HTR-8/SVneo (cell line): ENCODE data around the gene RNF212.

ENCODE experiments used
- DNase-seq: peaks from one replicate; pipeline ENCODE4 v3.0.0; 2011; ENCODE audit warnings: low spot score, mixed read lengths; ENCODE audit not compliant: insufficient read length
- FAIRE-seq: peaks from 2 replicates; lab custom pipeline; 2011; peaks lifted over from hg19 to GRCh38; lab: Jason Lieb, UNC

RNF212 gene

DNA sequence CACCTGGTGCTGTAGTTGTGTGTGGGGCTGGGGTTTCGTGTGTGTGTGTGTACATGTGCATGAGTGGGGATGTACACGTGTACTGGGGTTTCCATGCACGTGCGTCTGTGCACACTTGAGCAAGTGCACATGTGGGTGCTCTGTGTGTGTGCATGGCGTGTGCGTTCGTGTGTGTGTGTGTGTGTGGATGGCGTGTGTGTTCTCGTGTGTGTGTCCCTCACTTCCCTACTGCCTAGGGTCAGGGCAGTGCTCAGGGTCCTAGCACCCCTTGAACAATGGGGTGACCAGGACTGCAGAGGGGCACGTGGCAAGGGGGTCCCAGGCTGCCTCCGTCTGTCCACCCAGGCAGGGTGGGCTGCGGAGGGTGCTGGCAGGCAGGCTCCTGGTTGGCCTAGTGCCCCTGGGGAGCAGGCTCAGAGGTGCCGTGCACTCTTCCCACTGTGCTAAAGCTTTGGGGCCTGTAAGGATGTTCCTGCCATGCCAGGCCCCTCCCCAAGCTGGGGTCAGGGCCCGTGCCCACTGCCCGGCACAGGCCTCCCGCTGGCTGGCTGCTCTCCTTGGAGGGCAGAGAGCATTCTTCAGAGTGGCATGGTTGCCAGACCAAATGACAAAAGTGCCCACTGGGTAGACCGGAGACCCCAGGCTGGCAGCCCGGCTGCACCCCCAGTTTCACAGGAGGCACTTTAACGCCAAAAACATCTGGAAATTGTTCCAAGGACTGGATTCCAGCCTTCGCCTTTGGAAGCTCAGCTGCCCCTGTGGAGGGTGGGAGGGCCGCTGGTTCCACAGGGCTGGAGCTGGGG lies 72.8 kb downstream of the RNF212 start:
- no peak for DNase-seq
- peak; percentile 72 for FAIRE-seq

DNA sequence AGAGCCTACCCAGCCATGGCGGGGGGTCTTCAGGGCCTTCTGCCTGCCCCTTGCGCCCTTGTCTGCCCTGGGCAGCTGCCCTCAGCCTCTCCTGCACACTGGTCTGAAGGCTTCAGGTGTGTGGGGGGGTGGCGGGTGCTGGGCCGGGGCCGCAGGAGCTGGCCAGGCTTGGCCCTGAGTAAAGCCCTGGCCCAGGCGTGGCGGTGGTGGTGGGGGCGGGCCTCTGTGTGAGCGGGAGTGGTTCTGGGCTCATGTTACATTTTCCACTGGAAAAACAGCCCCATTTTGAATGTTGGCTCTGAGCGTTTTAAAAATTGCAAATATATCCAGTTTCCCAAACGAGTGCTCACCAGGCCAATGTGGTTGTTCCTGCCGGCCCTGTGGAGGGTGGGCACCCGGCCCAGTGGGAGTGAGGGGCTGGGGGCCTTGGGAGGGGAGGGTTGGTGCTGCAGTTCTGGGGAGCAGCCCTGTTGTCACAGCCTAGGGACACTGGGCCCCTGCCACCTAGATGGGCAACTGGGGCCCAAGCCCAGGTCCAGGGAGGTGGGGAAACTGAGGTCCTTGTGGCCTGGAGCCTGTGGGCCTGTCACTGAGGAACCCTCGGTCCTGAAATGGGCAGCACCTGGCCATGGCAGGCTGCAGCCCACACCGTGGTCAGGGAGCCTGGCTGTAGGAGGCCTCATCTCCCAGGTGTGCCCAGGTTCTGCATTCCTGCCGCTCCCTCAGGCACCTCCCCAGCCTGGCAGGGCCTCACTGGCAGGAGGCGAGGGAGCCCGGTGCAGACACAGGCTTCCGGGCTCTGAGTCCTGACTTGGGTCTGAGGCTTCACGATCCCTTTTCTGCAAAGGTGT lies 73.6 kb downstream of the RNF212 start:
- FAIRE-seq (no peak), DNase-seq (no peak)

DNA sequence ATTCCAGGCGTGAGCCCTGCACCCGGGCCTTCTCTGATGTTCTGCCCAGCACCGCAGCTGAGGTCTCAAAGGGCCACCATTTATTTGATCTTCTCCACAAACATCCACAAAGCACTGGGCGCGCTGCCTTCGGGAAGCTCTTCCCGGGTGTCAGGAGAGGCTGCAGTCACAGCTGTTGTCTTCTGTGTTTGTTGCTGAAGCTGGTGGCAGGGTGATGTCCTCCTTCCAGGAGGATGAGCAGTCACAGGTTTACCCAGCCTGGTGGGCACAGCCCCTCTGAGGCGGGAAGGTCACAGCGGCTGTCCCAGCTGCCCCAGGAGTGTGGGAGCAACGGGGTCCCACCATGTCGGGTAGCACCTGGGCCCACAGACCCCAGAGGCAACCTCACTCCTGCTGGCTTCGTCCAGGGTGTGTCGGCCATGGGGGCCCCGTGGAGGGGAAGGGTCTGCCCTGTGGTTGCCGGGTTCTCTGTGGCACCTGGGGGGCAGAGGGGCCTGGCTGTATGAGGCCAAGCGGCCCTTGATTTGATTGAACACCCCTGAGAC lies 74.3 kb downstream of the RNF212 start:
- FAIRE-seq (no peak), DNase-seq (no peak)

DNA sequence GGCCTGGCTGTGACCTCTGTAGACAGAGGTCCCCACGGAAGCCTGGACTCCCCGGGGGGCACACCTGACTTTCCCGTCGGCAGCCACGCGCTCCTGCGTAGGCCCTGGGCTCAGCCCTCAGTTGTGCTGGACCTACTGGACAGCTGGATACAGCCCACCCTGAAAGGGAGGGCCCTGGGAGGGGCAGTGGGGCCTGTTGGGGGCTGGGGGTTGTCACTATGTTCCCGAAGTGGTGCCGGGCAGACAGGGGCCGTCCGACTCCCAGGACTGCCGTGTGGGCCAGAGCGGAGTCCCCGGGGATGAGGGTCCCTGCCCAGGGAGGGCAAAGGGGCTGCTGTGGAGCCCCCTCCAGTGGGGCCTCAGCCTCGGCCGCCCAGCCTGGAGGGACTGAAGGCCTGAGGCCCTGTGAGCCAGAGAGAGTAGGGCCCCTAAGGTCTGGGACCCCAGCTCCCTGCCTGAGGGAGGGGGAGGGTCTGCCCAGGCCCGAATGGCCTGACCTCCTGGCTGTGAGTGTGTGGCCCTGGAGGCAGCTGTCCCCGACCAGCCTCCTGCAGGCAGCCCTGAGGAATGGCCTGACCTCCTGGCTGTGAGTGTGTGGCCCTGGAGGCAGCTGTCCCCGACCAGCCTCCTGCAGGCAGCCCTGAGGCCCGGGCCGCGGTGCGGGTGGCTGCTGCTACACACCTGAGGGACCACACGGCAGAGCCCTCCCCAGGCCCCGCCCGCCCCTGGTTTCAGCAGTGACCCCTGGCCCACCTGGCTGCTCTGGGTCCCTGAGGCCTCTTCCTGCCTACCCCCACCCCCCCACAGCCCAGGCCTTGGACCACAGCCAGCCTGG lies 76.2 kb downstream of the RNF212 start:
- FAIRE-seq (no peak), DNase-seq (no peak)

DNA sequence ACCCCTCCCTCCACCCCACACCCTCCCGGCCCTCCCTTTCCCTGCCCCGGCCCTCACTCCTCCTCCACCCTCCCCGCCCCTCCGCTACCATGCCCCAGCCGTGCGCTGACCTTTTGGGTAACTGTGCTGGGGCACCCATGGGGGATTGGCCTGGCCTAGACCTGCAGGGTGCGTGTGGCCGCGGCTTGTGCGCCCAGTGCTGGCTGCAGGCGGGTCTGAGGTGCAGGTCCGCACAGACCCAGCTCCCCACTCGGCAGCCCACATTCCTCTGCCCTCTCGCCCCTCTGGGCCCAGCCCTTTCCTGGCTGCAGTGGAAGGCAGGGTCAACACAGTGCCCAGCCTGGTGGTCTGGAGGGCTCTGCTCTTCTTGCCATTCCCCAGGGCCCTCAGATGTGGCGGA lies 77.3 kb downstream of the RNF212 start:
- FAIRE-seq (no peak), DNase-seq (no peak)

DNA sequence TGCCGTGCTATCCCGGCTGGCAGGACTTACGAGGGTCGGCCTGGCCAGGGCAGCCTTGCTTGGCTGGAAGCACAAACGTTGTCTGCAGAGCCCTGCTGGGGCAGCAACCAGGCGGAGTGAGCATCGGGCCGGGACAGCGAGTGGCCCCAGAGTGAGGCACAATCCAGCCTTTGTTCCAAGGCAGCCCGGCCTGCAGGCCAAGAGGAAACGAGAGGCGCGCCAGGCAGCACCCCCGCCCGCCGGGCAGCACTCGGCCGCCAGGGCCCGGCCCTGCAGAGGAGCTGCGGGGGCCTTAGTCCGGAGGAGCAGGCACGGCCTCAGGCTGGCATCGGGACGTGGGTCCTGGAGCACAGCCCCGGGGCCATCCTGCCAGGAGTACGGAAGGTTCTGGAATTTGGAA lies 77.9 kb downstream of the RNF212 start:
- FAIRE-seq = no peak
- DNase-seq = no peak

DNA sequence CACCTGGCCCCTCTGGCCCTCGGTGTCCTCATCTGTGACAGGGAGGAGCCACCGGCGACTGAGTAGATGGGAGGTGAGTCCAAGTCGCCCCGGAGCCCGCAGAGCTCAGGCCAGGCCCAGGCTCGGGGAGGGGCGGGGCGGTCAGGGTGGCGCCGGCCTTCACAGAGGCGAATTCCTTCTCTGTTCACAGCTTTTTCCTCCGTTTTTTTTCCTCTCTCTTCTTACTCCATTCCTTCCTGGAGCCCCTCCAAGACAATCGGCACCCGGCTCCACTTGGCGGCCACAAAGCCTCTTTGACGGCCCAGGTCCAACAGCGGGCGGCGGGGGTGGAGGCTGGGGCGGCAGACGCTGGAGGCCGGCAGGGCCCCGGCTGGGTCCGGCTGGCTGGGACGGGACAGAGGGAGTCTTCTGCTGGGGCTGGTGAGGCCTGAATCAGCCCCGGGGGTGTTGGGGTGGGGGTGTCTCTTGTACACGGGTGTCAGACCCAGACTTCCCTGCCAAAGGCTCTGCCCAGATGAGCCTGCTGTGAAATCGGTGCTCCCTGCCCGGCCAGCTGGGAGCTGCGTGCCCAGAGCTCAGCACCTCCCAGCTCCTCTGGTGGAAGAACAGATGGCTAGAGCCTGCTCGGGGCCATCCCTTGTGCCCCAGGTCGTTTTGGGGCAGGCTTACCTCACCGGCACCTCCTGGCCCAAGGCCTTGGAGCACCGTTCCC lies 79.4 kb downstream of the RNF212 start:
- FAIRE-seq (no peak), DNase-seq (no peak)

DNA sequence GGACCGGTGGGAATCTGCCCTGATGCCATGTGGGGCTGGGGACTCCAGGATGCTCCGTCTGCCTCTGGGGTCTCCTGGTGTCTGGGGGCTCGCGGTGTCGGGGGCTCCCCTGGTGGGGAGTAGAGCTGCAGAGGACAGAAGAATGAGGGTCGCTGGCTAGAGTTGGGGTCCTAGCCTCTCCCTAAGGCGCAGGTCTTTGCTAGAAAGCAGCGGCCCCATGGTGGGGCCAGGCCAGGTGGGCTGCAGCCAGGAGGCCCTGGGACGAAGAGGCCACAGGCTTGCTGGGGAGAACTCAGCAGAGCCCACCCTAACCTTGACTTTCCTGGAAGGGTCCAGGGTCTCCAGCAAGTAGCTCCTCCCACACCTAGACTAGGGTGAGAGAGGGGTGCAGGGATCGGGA lies 80.5 kb downstream of the RNF212 start:
- FAIRE-seq (no peak), DNase-seq (no peak)

DNA sequence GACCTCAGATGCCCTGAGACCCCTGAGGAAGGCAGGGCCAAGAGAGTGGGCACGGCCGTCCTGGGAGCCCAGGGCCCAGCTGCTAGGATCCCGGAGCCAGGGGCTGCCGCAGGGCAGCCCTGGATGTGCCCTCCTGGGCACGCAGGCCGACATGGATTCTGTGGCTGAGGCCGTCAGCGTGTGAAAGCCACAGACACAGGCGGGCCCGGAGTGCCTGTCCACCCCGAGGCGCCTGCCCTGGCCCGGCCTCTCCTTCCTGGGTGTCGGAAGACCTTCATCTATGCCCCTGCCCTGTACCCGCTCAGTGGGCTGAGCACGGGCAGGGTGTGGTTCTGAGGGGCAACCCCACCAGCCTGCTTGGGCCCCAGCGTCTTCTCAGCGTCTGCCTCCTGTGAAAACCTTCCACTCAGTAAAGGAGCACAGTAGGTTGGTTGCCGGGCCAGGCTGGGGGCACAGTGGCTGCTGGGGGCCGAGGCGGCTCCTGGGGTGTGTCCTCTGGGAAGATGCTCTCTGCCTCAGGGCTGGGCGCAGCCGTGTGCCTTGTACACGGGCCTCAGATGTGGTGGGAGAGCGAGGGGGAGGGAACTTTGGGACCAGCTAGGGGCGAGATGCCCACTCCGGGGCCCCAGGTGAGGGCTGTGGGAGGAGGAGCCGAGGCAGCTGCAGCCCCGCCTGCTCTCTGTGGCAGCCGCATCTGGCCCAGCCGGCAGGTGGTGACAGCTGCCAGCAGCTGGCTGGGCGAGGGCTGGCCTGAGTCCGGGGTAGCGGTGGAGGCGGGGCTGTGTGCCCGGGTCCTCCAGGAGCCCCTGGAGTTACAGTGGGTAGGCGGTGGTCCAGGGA lies 81.2 kb downstream of the RNF212 start:
- no peak for DNase-seq
- no peak for FAIRE-seq

DNA sequence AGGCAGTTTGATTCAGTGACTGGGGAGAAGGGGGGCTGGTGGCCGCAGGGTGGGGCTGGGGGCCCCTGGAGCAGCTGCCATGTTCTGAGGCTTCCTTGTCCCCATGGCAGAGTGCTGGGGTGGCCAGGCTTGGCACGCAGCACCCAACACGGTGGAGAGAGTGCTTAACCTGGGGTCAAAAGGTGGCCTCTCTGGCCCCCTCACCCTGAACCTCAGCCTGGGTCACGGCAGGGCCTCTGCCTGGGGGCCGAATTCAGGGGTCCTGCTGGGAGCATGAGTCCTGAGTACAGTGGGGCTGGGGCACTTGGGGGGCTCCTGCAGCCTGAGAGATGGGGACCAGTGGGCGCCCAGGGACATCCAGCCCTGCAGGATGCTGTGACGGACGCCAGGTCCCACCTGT lies 82.0 kb downstream of the RNF212 start:
- DNase-seq (no peak), FAIRE-seq (no peak)

DNA sequence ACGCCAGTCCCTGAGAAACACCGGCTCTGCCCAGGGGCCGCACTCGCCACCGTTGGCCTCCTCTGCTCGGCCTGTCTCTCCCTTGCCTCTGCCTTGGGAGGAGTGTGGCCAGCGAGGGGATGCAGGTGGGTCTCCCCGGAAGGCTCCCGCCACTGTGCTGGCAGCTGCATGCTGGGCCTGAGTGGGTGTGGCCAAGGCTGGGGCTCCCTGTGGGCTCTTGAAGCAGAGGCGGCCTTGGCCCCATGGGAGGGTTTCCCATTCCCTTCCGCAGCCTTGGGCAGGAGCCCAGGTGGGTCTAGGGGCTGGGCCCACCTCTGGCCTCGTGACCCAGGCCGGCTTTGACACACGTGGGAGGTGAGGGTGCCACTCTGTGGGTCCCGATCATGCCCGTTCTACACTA lies 82.8 kb downstream of the RNF212 start:
- FAIRE-seq (no peak), DNase-seq (no peak)

DNA sequence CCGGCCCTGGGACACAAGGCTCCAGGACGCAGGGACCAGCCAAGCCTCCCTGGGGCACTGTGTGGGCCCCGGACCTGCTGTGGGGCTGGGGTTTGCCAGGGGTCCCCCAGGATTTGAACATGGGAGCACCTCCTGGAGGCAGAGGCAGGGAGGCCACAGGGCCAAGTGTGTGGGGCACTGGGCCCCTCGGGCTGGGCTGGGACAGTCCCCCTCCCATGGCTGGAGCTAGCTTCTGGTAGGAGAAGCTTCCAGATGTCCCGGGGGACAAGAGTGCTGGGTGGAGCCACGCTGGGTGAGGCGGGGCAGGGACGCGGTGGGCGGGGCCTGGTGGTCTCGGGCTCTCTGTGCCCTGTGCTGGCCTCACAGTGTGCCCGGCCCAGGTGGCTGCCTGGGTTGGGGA lies 83.3 kb downstream of the RNF212 start:
- DNase-seq (no peak), FAIRE-seq (no peak)

DNA sequence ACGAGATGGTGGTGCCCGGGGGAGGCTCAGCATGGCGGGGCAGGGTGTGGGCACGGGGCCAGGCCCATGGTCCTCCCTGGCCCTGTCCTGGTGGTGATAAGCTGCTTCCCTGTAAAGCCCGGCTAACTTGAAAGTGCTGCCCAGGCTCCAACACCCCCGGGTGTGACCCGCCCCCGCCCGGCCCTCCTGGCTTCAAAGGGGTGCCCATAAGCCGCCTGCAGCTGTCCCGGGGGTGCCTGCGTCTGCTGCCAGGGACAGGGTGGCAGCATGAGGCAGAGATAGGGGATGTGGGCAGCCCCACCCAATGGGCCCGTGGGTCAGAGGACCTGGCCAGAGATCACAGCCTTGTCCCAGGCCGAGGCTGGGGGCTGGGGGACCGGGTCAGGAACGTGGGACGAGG lies 83.8 kb downstream of the RNF212 start:
- no peak for DNase-seq
- no peak for FAIRE-seq

DNA sequence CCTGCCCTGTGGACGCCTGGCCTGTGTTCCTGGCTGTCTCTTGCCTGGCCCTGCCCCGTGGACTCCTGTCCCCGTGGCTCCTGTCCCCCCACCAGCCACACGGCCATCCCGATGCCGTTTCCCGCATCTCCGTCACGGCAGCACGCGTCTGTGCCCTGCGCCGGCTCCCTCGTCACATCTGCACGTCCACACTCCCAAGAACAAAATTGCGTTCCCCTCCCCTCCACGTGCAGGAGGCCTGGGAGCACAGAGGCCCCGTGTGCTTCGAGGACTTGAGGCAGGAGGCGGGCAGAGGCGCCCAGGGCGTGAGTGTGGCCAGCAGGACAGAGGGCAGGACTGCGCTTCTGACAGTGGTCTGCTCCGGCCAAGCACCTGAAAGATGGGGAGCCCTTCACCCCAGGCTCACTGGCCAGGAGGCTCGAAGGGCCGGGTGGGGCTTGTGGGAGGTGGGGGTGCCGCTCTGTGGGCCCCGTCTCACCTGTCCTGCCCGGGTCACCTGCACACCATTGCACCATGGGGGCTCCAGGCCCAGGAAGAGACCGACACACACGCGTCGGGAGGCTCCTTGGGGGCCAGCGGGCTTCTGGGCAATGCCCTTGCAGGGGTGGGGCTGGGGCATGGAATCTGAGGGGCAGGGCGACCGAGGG lies 84.7 kb downstream of the RNF212 start:
- no peak for FAIRE-seq

DNA sequence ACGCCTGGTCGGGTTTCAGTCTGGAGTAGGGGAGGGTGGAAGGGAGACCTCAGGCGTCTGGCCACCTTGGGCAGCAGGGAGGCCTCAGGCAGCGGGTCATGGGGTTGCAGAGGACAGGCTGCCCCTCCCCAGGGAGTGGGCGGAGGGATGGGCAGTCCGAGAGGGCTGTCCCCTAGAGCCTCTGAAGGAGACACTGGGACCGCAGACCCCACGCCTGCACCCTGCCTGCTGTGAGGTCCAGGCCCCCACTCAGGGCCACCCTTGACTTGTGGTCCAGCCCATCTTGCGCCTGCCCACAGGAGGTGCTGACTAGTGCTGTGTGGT lies 85.5 kb downstream of the RNF212 start:
- FAIRE-seq (no peak), DNase-seq (no peak)

More for the DNA sequence above, 84.7 kb downstream of the RNF212 start:
- no peak for DNase-seq

DNA sequence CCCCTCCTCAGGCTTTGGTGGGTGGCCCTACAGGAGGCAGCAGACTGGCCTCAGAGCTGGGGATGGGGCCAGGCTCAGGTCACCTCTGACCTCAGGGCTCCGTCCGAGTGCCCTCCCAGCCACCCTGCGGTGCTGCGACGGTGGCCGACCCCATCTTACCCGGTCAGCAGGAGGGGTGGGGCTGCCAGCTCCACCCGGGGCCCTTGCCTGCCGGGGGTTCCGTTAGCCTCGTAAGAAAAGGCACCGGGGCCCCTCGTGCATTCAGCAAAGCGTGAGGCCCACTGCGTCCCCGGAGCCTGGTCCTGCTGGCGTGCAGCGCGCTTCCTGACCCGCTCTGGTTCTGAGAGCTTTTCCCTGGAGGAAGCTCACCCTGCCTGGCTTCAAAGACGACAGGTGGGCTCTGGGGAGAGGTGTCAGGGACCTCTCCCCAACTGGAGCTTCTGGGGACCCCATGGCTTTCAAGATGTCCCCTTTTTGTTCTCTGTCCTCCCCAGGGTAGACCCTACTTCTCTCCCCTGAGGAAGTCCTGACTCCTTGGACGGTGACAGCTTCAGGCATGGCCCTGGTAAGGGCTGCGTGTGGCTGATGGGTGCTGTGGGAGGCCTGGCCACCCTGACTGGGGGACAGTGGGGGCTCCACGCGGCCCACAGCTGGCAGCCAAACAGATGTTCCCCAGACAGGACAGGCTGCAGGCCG lies 86.0 kb downstream of the RNF212 start:
- FAIRE-seq = no peak
- DNase-seq = no peak

DNA sequence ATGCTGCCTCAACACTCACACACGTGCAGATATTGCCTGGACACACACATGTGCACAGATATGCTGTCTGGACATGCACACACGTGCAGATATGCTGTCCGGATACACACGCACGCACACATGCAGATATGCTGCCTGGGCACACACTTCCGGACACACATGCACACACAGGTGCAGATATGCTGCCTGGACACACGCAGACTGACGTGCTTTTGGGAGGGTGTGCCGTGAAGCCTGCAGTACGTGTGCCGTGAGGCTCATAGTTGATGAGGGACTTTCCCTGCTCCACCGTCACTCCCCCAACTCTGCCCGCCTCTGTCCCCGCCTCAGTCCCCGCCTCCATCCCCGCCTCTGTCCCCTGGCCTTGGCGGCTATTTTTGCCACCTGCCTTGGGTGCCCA lies 87.2 kb downstream of the RNF212 start:
- FAIRE-seq = no peak
- DNase-seq = no peak
